Parathyroid adenoma (tissue), 2 donors: ENCODE data around the gene DTNA.

Source experiments
- H2AFZ ChIP-seq: fragments of 300-600 bp; sonication (generic); one replicate; pipeline ENCODE4 v1.7.0; 2017; ENCODE audit warnings: antibody characterized with exemption, mild to moderate bottlenecking
- H3K27ac ChIP-seq: fragments of 300-600 bp; sonication (generic); one replicate; pipeline ENCODE4 v1.7.0; 2017
- H3K27me3 ChIP-seq: fragments of 300-600 bp; sonication (generic); one replicate; pipeline ENCODE4 v1.7.0; 2017; ENCODE audit warnings: low read length; ENCODE audit not compliant: control insufficient read depth, insufficient read depth
- H3K36me3 ChIP-seq: fragments of 300-600 bp; sonication (generic); one replicate; pipeline ENCODE4 v1.7.0; 2017; ENCODE audit warnings: low read length; ENCODE audit not compliant: control insufficient read depth, insufficient read depth
- H3K4me1 ChIP-seq: fragments of 300-600 bp; sonication (generic); one replicate; pipeline ENCODE4 v1.7.0; 2017; ENCODE audit warnings: control low read depth
- H3K4me2 ChIP-seq: fragments of 300-600 bp; sonication (generic); one replicate; pipeline ENCODE4 v1.7.0; 2017; ENCODE audit warnings: low read length
- H3K4me3 ChIP-seq: fragments of 300-600 bp; sonication (generic); one replicate; pipeline ENCODE4 v1.7.0; 2017; ENCODE audit warnings: low read depth, low read length
- H3K79me2 ChIP-seq: fragments of 300-600 bp; sonication (generic); one replicate; pipeline ENCODE4 v1.7.0; 2017; ENCODE audit warnings: control low read depth
- H3K9ac ChIP-seq: fragments of 300-600 bp; sonication (generic); one replicate; pipeline ENCODE4 v1.7.0; 2017; ENCODE audit warnings: mild to moderate bottlenecking
- H3K9me3 ChIP-seq: fragments of 300-600 bp; sonication (generic); one replicate; pipeline ENCODE4 v1.7.0; 2017; ENCODE audit warnings: low read length; ENCODE audit not compliant: control insufficient read depth
- CTCF ChIP-seq: fragments of 300-600 bp; sonication (generic); IDR thresholded peaks from one replicate; pipeline ENCODE4 v1.7.0; 2017; ENCODE audit warnings: antibody characterized with exemption, mild to moderate bottlenecking
- donor health status: primary hyperparathyroidism.

DTNA gene

GRCh38 chr18:34744569-34744968 is 34.5 kb downstream of the DTNA start:
- no peak for TF ChIP-seq CTCF
- Histone ChIP-seq H3K9ac (no peak overlapping the region), H3K79me2 (no peaks in the 10 kb centered on the region), H3K4me2 (no peak overlapping the region), H3K4me1 (no peaks in the 10 kb centered on the region), H3K27ac (no peak overlapping the region), H3K9me3 (no peaks in the 10 kb centered on the region), H3K27me3 (no peaks in the 10 kb centered on the region), H3K4me3 (no peak overlapping the region), H3K36me3 (no peaks in the 10 kb centered on the region), H2AFZ (no peak overlapping the region)

GRCh38 chr18:34746614-34747013 is 36.5 kb downstream of the DTNA start:
- Histone ChIP-seq H3K27me3 (no peaks in the 10 kb centered on the region), H3K4me1 (no peaks in the 10 kb centered on the region), H3K27ac (no peak overlapping the region), H3K4me3 (no peak overlapping the region), H3K9ac (no peak overlapping the region), H3K36me3 (no peaks in the 10 kb centered on the region), H2AFZ (no peak overlapping the region), H3K9me3 (no peaks in the 10 kb centered on the region), H3K4me2 (no peak overlapping the region), H3K79me2 (no peaks in the 10 kb centered on the region)
- TF ChIP-seq CTCF, result no peak

GRCh38 chr18:34749721-34750120 is 39.6 kb downstream of the DTNA start:
- H3K4me1 ChIP-seq, result no peaks in the 10 kb centered on the region
- no peak for TF ChIP-seq CTCF
- H3K79me2 ChIP-seq, result no peaks in the 10 kb centered on the region
- no peaks in the 10 kb centered on the region for H3K9me3 ChIP-seq
- no peaks in the 10 kb centered on the region for H3K27me3 ChIP-seq
- no peak overlapping the region for H3K4me3 ChIP-seq
- H3K27ac ChIP-seq, result no peak overlapping the region
- no peak overlapping the region for H3K9ac ChIP-seq
- H3K4me2 ChIP-seq, result no peak overlapping the region
- no peak overlapping the region for H2AFZ ChIP-seq
- no peaks in the 10 kb centered on the region for H3K36me3 ChIP-seq

- TF ChIP-seq CTCF, result no peak
- Histone ChIP-seq H3K36me3 (no peaks in the 10 kb centered on the region), H3K9me3 (no peaks in the 10 kb centered on the region), H2AFZ (no peak overlapping the region), H3K4me1 (no peaks in the 10 kb centered on the region), H3K27me3 (no peaks in the 10 kb centered on the region), H3K4me3 (no peak overlapping the region), H3K4me2 (no peak overlapping the region), H3K79me2 (no peaks in the 10 kb centered on the region), H3K9ac (no peak overlapping the region), H3K27ac (no peak overlapping the region)
These were observed 42.0 kb downstream of the DTNA start for GRCh38 chr18:34752056-34752455.

- Histone ChIP-seq H2AFZ (no peak overlapping the region), H3K27me3 (no peaks in the 10 kb centered on the region), H3K4me2 (no peak overlapping the region), H3K27ac (no peak overlapping the region), H3K4me1 (no peaks in the 10 kb centered on the region), H3K4me3 (no peak overlapping the region), H3K36me3 (no peaks in the 10 kb centered on the region), H3K9ac (no peak overlapping the region), H3K79me2 (no peaks in the 10 kb centered on the region), H3K9me3 (no peaks in the 10 kb centered on the region)
- no peak for TF ChIP-seq CTCF
These were observed 44.2 kb downstream of the DTNA start for GRCh38 chr18:34754300-34754699.
